Right hindlimb (tissue), 1 donor: ENCODE measurements around the gene TMPRSS9.
"Not testable (repeated sequence)": the region's sequence is repeated elsewhere in the genome, so short reads cannot be mapped to it uniquely, and the experiment has no call there.

Source experiments
- DNase-seq: peaks from one replicate; pipeline ENCODE4 v3.0.0-alpha.2; 2018

TMPRSS9 gene

DNA sequence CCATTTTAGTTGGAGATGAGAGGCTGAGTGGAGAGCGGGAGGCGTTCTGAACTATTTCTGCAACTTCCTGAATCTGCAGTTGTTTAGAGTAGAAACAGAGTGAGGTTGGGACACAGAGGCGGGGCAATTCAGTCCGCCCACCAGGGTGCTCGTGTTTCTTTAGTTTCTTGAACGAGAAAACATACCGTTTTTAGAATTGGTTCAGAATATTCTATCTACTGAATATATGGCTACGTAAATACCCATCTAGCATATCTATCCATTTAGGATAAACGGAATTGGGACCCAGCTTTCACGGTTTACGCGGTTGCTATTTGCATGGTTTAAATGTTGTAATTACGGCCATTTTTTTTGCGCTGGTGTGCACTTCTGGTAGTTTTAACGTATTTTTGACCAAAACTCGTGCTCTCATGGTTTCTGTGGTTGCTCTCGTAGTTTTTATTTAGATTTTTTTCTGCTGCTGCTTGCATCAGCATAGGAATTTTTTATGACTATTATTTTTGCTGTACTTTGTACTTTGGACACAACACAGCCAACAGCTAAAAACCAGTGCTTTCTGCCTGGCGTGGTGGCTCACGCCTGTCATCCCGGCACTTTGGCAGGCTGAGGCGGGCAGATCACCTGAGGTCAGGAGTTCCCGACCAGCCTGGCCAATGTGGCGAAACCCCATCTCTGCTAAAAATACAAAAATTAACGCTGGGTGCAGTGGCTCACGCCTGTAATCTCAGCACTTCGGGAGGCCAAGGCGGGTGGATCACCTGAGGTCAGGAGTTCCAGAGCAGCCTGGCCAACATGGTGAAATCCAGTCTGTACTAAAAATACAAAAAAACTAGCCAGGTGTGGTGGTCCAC is 34.6 kb downstream of the TMPRSS9 start:
- no peak for DNase-seq

DNA sequence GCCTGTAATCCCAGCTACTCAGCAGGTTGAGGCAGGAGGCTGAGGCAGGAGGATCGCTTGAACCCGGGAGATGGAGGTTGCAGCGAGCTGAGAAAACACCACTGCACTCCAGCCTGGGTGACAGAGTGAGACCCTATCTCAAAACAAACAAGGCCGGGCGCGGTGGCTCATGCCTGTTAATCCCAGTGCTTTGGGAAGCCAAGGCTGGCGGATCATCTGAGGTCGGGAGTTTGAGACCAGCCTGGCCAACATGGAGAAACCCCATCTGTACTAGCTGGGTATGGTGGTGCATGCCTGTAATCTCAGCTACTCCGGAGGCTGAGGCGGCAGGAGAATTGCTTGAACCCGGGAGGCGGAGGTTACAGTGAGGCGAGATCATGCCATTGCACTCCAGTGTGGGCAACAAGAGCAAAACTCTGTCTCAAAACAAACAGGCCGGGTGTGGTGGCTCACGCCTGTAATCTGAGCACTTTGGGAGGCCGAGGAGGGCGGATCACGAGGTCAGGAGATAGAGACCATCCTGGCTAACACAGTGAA is 35.3 kb downstream of the TMPRSS9 start:
- DNase-seq: not testable (repeated sequence)

GRCh38 chr19:2397173-2397572 is 37.1 kb downstream of the TMPRSS9 start:
- DNase-seq: not testable (repeated sequence)

GRCh38 chr19:2398735-2399305 is 38.8 kb downstream of the TMPRSS9 start:
- DNase-seq: no peak

DNA sequence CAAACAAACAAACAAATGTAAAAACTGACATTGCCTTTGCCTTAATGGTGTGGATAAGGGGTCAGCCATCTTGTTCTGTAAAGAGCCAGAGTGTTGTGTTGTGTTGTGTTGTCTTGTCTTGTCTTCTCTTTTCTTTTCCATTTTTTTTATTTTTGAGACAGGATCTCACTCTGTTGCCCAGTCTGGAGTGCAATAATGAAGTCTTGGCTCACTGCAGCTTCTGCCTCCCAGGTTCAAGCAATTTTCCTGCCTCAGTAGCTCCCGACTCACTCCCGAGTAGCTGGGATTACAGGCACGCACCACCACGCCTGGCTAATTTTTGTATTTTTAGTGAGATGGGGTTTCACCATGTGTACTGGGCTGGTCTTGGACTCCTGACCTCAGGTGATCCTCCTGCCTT is 39.5 kb downstream of the TMPRSS9 start:
- DNase-seq: no peak

DNA sequence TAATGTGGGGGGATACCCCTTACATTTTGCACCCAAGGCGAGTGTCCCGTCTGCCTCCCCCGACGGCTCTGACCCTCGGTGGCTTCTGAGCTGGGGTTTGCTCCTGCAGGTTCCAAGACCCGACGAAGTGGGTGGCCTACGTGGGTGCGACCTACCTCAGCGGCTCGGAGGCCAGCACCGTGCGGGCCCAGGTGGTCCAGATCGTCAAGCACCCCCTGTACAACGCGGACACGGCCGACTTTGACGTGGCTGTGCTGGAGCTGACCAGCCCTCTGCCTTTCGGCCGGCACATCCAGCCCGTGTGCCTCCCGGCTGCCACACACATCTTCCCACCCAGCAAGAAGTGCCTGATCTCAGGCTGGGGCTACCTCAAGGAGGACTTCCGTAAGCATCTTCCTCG is 48.2 kb downstream of the TMPRSS9 start:
- DNase-seq: no peak

DNA sequence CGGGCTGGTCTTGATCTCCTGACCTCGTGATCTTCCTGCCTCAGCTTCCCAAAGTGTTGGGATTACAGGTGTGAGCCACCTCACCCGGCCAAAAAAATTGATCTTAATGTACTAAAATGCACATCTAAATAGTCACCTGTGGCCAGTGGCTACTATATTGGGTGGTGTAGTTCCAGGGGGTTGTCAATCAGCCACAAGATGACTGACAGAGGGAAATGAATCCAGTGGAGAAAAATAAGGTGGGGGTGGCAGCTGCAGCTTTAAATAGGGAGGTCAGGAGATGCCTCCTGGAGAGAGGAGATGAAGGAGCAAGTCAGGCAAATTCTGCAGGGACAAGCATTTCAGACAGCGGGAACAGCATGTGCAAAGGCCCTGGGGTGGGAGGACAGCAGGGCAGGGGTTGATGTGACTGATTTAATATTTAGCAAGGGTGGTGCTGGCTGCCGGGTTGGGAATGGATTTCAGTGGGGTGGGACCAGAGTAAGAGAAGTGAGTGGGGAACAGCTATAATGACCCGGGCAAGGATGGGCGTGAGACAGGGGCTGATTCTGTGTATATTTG is 49.4 kb downstream of the TMPRSS9 start:
- DNase-seq: no peak

- DNase-seq: no peak
Observed at GRCh38 chr19:2410023-2410422, 50.0 kb downstream of the TMPRSS9 start.

GRCh38 chr19:2411709-2412108 is 51.6 kb downstream of the TMPRSS9 start:
- no peak for DNase-seq

DNA sequence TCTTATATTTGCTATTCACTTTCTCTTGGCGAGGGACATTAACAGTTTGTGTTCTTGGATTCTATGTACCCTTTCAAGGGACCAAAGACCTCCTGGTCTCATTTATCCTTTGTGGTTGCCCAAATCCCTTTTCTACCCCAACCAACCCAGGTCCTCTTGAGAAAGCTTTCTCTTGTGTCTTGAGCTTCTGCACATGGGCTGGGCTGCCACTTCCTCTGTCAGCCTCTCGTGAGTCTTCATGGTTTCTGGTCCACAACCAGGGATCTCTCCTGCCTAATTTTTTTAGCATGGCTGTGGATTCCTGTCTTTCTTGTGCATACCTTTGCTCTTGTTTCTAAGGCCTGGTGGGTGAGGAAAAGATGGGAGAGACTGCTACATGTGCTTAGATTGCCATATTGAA is 52.4 kb downstream of the TMPRSS9 start:
- no peak for DNase-seq

DNA sequence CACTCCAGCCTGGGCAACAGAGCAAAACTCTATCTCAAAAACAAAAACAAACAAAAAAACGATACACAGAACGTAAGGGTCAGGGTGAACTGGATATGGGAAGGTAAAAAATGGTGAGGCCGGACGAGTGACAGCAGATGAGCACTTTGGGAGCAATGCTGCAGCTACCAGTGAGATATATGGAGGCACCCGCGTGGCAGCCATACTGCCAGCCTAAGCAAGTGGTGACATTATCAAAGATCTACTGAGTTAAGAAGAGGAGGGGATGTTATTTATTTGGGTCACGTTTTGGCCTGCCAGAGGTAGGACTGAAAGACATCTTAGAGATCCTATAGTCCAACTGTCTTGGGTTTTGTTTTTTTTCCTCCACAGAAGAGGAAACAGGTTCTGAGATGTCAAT is 53.1 kb downstream of the TMPRSS9 start:
- no peak for DNase-seq

- no peak for DNase-seq
Observed at GRCh38 chr19:2413629-2414028, 53.6 kb downstream of the TMPRSS9 start.

DNA sequence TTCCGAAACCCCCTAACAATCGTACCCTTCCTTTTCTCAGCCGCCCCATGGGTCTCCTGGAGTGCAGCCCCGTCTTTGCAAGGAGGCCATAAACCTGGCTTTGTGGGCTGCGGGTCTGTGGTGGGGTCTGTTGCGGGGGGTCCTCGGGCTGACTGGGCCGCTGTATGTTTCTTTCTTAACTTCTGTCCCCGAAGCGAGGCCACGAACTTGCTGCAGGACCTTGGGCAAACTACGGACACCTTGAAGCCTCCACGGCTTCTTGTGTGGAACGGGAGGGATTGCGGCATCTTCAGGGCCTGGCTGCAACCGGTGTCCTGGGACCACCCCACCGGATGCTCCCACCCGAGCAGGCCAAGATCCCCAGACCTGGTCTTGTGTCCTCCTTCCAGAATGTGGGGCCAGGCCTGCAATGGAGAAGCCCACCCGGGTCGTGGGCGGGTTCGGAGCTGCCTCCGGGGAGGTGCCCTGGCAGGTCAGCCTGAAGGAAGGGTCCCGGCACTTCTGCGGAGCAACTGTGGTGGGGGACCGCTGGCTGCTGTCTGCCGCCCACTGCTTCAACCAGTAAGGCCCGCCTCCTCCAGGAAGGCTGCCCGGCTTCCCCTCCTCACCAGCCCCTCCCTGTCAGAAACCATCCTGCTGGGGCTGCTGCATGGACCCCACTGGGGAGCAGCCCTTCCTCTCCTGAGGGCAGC is 55.4 kb downstream of the TMPRSS9 start:
- DNase-seq: no peak

DNA sequence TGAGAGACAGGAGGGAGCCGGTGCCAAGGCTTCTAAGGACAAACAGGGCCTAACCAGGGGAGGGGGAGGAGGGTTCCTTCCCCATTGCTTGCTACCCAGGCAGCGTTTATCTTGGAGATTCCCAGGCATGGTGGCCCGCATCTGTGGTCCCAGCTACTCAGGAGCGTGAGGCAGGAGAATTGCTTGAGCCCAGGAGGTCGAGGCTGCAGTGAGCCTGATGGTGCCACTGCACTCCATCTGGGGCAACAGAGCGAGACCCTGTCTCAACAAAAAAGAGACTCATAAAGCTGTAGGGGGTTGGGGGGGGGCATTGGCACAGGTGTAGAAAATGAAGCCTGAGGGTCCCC is 55.9 kb downstream of the TMPRSS9 start:
- no peak for DNase-seq

GRCh38 chr19:2416321-2417097 is 56.4 kb downstream of the TMPRSS9 start:
- DNase-seq: no peak

- not testable (repeated sequence) for DNase-seq
Observed at GRCh38 chr19:2417436-2417835, 57.4 kb downstream of the TMPRSS9 start.

DNA sequence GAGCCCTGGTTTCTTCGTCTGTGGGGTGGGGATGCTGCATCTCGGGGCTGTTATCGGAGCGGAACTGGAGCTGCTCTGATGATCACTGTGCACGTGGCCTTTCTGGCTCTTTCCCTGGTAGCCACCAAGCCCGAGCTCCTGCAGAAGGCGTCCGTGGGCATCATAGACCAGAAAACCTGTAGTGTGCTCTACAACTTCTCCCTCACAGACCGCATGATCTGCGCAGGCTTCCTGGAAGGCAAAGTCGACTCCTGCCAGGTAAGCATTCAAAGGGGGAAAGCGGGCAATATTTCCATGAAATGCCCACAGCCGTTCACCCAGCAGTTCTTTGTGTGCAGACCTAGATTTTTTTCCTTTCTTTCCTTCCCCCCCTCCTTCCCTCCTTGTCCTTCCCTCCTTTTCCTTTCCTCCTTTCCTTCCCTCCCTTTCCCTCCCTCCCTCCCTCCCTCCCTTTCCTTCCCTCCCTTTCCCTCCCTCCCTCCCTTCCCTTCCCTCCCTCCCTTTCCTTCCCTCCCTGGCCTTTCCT is 57.9 kb downstream of the TMPRSS9 start:
- no peak for DNase-seq

DNA sequence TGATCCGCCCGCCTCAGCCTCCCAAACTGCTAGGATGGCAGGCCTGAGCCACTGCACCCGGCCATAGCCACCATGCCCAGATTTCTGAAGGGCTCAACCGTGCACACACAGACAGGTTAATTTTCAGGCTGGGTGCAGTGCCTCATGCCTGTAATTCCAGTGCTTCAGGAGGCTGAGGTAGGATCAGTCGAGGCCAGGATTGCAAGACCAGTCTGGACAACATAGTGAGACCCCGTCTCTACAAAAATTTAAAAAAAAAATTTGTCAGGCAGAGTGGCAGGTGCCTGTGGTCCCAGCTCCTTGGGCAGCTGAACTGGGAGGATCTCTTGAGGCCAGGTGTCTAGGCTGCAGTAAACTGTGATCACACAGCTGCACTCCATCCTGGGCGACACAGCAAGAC is 59.7 kb downstream of the TMPRSS9 start:
- DNase-seq: no peak

GRCh38 chr19:2420490-2420889 is 60.4 kb downstream of the TMPRSS9 start:
- DNase-seq: no peak

GRCh38 chr19:2421581-2422306 is 61.7 kb downstream of the TMPRSS9 start:
- DNase-seq: no peak

DNA sequence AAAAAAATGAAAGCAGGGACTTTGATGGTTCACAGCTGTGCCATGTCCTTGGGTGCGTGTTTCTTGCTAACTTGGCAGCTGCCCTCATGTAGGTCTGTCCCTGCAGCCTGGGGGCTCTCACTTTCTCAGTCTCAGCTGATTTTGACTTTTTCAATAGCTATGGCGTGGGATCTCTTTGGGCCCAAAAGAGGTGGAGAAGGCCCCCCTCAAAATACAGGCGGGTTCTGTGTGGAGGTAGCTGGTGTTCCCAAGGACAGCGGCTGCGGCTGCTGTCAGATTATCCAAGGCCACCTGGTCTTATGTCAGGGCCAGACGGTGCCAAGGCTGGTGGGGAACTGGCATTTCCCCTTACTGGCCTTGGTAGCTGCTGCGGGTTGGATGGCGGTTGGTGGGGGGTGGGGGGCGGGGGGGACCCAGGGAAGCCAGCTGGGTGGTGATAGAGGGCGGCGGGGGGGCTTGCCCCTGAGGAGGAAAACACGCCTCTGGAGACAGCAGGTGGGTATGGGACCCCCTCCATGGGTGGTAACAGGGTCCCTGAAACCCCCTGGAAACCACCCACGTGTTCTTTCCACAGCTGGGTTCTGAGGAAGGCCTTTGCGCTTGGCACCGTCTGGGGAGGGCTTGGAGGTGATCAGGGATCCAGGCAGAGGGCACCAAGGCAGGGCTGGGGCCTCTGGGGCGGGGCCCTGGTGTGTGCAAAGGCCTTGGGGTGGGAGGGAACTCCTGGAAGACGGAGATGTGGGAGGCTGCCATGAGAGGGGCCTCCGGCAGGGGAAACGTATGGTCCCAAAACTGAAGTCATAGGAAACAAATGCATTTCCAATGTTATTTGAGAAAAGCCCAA is 63.2 kb downstream of the TMPRSS9 start:
- DNase-seq: peak; percentile 76
